GM11168 (cell line): ENCODE measurements around the gene ADRA2B.

Experiments used
- in situ Hi-C: fragments of 300-500 bp; cut with MboI; formaldehyde crosslinking; loops from one replicate; pipeline ENCODE4 v1.12.0; 2022; ENCODE audit warnings: low sequenced_read_pairs; ENCODE audit not compliant: unreplicated experiment

The ADRA2B gene

GRCh38 chr2:96120091-96120720 is 3.8 kb upstream of the ADRA2B start:
- in situ Hi-C loops, result loop anchor here (25.0 kb wide), 1 partner anchor 333 kb away; no protein-coding TSS in a partner anchor

GRCh38 chr2:96119389-96119751 is 3.0 kb upstream of the ADRA2B start:
- in situ Hi-C loops, result loop anchor here (10.0 to 25.0 kb wide), 2 partner anchors 115 to 332 kb away; no protein-coding TSS in a partner anchor

- in situ Hi-C loops, result loop anchor here (10.0 to 25.0 kb wide), 2 partner anchors 114 to 332 kb away; no protein-coding TSS in a partner anchor
These were observed 2.5 kb upstream of the ADRA2B start for GRCh38 chr2:96118698-96119388.

GRCh38 chr2:96117701-96118588 is 1.6 kb upstream of the ADRA2B start:
- in situ Hi-C loops, result loop anchor here (10.0 to 25.0 kb wide), 2 partner anchors 113 to 331 kb away; no protein-coding TSS in a partner anchor

- in situ Hi-C loops, result loop anchor here (10.0 to 25.0 kb wide), 2 partner anchors 112 to 330 kb away; no protein-coding TSS in a partner anchor
These were observed 635 bp upstream of the ADRA2B start for GRCh38 chr2:96116879-96117533.

- in situ Hi-C loops, result loop anchor here (10.0 to 25.0 kb wide), 2 partner anchors 111 to 329 kb away; no protein-coding TSS in a partner anchor
These were observed 544 bp downstream of the ADRA2B start for GRCh38 chr2:96115631-96116423.

- in situ Hi-C loops, result loop anchor here (10.0 to 25.0 kb wide), 2 partner anchors 110 to 328 kb away; no protein-coding TSS in a partner anchor
These were observed 1.3 kb downstream of the ADRA2B start for GRCh38 chr2:96114903-96115581.

GRCh38 chr2:96114546-96114902 is 1.8 kb downstream of the ADRA2B start:
- in situ Hi-C loops, result loop anchor here (10.0 to 25.0 kb wide), 2 partner anchors 110 to 327 kb away; no protein-coding TSS in a partner anchor

GRCh38 chr2:96113951-96114350 is 2.4 kb downstream of the ADRA2B start:
- in situ Hi-C loops, result loop anchor here (10.0 to 25.0 kb wide), 2 partner anchors 109 to 327 kb away; no protein-coding TSS in a partner anchor

- in situ Hi-C loops, result loop anchor here (10.0 to 25.0 kb wide), 2 partner anchors 109 to 326 kb away; no protein-coding TSS in a partner anchor
These were observed 3.0 kb downstream of the ADRA2B start for GRCh38 chr2:96113367-96113677.

- in situ Hi-C loops, result loop anchor here (10.0 to 25.0 kb wide), 2 partner anchors 108 to 325 kb away; no protein-coding TSS in a partner anchor
These were observed 3.6 kb downstream of the ADRA2B start for GRCh38 chr2:96112501-96113366.

GRCh38 chr2:96111823-96112500 is 4.4 kb downstream of the ADRA2B start:
- in situ Hi-C loops, result loop anchor here (10.0 to 25.0 kb wide), 2 partner anchors 107 to 325 kb away; no protein-coding TSS in a partner anchor

- in situ Hi-C loops, result loop anchor here (10.0 to 25.0 kb wide), 2 partner anchors 106 to 324 kb away; no protein-coding TSS in a partner anchor
These were observed 5.1 kb downstream of the ADRA2B start for GRCh38 chr2:96111257-96111640.

- in situ Hi-C loops, result loop anchor here (10.0 to 25.0 kb wide), 2 partner anchors 106 to 323 kb away; no protein-coding TSS in a partner anchor
These were observed 5.6 kb downstream of the ADRA2B start for GRCh38 chr2:96110621-96111256.

- in situ Hi-C loops, result loop anchor here (10.0 to 25.0 kb wide), 2 partner anchors 105 to 323 kb away; no protein-coding TSS in a partner anchor
These were observed 6.3 kb downstream of the ADRA2B start for GRCh38 chr2:96109931-96110511.

- in situ Hi-C loops, result loop anchor here (25.0 kb wide), 1 partner anchor 322 kb away; no protein-coding TSS in a partner anchor
These were observed 7.0 kb downstream of the ADRA2B start for GRCh38 chr2:96109361-96109680.
